BE2C (cell line): ENCODE measurements around the gene SUSD3.

ENCODE experiments used
- DNase-seq: peaks from one replicate; pipeline ENCODE4 v3.0.0-alpha.2; 2020
- H3K27me3 ChIP-seq: fragments of 250-450 bp; sonication (Bioruptor Pico); 2 replicates; pipeline ENCODE4 v1.5.1; 2020; ENCODE audit warnings: mild to moderate bottlenecking
- H3K36me3 ChIP-seq: fragments of 250-450 bp; sonication (Bioruptor Pico); 2 replicates; pipeline ENCODE4 v1.5.1; 2020; ENCODE audit warnings: mild to moderate bottlenecking
- H3K4me1 ChIP-seq: fragments of 250-450 bp; sonication (Bioruptor Pico); 2 replicates; pipeline ENCODE4 v1.5.1; 2020
- H3K4me3 ChIP-seq: 2 replicates; pipeline ENCODE4 v1.5.1; 2011; ENCODE audit warnings: low read depth, low read length
- H3K9me3 ChIP-seq: fragments of 250-450 bp; sonication (Bioruptor Pico); 2 replicates; pipeline ENCODE4 v1.5.1; 2020
- CTCF ChIP-seq: IDR thresholded peaks from 2 replicates; pipeline ENCODE4 v1.5.1; 2012; ENCODE audit warnings: mild to moderate bottlenecking, low read depth, low read length

Gene SUSD3

DNA sequence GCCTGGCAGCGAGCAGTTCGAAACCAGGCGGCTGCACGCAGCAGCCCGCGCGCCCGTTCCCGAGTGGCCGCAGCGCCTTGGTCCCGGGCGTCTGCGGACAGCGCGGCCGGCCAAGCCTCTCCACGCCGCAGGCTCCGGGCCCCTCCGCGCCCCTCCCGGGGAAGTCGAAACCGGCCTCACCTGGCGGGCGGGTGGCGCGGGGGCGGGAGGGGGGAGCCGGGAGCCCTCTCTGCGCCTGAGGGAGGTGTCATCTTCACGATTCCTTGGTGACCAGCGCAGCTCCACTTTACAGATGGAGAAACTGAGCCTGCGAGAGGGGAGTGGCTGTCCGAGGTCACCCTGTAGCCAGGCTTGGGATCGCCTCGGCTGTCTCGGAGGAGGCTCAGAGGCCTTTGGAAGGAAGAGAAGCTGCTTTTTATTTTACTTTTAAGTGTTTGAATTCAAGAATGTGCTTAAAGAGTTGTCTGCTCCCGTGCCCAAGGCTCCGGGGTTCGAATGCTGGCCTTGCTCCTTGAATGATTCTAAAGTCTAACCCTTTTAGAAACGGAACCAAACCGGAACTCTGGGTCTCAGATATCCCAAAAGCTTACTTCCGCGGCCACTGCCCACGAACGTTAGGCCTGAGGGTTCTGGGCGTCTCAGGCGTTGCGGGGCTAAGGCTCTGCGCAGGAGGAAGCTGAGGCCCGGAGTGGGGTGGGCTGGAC lies 662 bp downstream of the SUSD3 start:
- TF ChIP-seq CTCF, result no peak
- H3K4me1 ChIP-seq, result no peaks in the 10 kb centered on the region
- no peaks in the 10 kb centered on the region for H3K9me3 ChIP-seq
- DNase-seq, result no peak
- H3K36me3 ChIP-seq, result no peaks in the 10 kb centered on the region
- no peaks in the 10 kb centered on the region for H3K27me3 ChIP-seq
- no peak overlapping the region; the same call in 1 of the 2 replicates for H3K4me3 ChIP-seq

DNA sequence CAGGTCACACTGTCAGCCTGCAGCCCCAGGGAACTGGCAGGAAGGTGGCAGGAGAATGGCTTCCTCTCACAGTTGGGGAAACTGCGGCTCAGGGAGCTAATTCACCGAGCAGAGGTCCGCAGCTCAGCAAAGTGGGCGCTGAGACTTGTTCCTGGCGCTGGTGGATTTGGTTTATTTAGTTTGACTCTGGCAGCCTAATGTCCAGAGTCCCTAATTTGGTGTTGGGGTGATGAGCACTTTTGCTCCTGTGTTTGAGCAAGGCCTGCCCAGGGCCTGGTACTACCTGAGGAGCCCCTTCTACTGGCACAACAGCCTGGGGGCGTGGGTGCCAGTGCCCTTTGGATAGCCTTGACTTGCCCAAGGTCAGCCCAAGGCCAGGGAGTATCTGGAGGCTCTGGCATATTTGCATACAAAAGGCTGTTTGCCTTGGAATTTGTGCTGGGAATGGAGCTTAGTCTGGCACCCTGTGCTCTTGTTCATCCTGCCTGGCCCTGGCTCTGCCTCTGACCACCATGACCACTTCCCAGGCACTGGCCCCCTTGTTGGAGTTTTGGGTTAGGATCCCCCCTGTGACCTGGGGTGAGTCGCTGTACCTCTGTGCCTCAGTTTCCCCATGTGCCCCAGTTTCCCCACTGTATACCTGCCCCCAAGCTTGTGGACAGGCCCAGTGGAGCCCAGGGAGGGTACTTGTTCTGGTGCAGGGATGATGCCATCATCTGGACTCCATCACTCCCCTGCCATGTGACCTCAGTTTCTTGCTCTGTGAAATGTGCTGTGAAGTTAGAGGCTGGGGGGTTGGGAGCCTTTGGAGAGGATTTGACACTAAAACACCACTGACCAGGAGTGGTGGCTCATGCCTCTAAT lies 1.4 kb downstream of the SUSD3 start:
- no peaks in the 10 kb centered on the region for H3K4me1 ChIP-seq
- no peaks in the 10 kb centered on the region for H3K9me3 ChIP-seq
- no peak for TF ChIP-seq CTCF
- no peak overlapping the region for H3K4me3 ChIP-seq
- no peaks in the 10 kb centered on the region for H3K27me3 ChIP-seq
- H3K36me3 ChIP-seq, result no peaks in the 10 kb centered on the region
- DNase-seq, result no peak

DNA sequence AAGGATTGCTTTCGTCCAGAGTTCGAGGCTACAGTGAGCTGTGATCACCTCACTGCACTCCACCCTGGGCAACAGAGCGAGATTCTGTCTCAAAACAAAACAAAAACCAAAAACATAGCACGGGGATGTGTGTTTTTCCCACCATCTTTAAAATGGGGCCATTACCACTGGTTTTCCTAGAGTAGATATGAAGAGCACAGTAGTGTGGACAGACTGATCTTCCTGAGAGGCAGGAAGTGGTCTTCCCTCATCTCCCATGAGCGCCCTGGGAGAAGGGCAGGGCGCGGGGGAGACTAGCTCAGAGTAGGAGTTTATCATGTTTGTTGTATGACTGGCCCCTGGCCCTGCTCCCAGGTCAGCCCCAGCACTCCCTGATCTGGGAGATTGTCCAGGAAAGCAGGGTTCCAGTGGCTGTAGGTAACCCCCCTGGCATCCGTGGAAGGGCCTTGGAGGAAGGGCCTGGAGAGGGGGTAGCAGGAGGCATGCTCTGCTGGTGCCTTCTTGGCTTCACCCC lies 2.3 kb downstream of the SUSD3 start:
- no peaks in the 10 kb centered on the region for H3K9me3 ChIP-seq
- H3K4me3 ChIP-seq, result no peak overlapping the region
- no peaks in the 10 kb centered on the region for H3K27me3 ChIP-seq
- no peak for TF ChIP-seq CTCF
- no peak for DNase-seq
- no peaks in the 10 kb centered on the region for H3K4me1 ChIP-seq
- no peaks in the 10 kb centered on the region for H3K36me3 ChIP-seq

DNA sequence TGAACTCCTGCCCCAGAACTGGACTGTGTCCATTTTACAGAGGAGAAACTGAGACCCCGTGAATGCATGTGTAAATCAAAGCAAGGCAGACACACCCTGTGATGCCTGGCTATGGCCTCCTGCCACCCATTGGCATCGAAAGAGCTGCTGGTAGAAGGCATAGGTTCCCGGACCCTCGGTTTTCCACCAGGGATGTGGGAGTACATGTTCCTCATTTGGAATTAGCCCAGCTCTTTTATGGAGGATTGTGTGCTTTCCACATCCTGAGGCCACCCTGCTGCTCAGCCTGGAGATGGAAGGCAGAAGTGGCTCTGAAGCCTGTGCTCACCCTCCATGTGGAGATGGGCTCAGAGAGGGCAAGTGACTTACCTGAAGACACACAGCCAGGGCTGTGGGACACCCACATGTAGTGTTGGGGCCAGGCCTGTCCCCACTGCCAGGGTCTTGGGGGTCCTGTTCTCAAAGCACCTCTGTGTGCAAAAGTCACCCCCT lies 2.8 kb downstream of the SUSD3 start:
- Histone ChIP-seq H3K27me3 (no peaks in the 10 kb centered on the region), H3K4me1 (no peaks in the 10 kb centered on the region), H3K4me3 (no peak overlapping the region), H3K9me3 (no peaks in the 10 kb centered on the region), H3K36me3 (no peaks in the 10 kb centered on the region)
- no peak for DNase-seq
- TF ChIP-seq CTCF, result no peak

DNA sequence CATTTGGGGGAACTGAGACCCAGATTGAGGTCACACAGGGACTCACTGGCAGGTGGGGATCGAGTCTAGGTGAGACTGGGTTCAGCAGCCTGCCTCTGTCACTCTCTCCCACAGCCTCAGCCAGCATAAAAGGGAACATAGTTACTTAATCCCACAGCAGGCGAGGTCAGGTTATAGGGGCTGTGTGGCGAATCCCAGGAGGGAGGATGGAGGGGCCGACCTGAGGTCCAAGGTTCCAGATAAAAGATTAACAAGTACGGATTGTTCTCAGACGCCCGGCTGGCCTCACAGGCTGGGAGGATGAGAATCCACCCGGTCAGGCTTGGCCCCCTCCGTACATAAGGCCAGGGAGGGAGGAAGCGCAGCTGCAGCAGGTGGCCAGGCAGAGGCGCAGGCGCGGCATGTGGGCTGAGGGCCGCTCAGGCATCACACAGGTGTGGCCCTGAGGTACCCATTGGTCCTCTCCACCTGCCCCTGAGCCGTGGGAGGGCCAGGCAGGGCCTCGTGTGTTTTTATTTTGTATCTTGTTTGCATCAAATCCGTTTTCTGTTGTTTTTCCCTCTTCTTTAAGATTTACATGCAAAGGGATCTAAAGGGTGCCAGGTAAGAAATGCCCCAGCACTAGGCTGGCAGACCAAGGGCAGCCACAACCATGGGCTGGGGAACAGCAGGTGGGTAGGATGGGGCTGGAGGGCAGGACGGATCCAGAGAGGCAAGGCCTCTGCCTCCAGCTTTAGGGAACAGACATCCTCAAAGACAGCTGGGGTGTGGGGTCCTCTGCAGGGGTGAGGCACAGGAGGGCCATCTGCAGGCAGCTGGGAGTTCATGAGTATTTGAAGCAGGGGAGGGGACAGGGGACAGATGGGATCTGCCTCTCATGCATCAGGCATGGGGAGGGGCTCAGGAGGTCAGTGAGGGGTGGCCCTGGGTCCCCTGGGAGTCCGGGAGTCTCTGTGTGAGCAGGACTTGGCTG lies 3.6 kb downstream of the SUSD3 start:
- Histone ChIP-seq H3K4me3 (no peak overlapping the region), H3K27me3 (no peaks in the 10 kb centered on the region), H3K36me3 (no peaks in the 10 kb centered on the region), H3K4me1 (no peaks in the 10 kb centered on the region), H3K9me3 (no peaks in the 10 kb centered on the region)
- DNase-seq, result no peak
- no peak for TF ChIP-seq CTCF
